NK-92 (cell line): ENCODE results near the gene CTNNA1.
"Not testable (repeated sequence)": the region's sequence is repeated elsewhere in the genome, so short reads cannot be mapped to it uniquely, and the experiment has no call there.

Source experiments
- DNase-seq: peaks from one replicate; lab custom pipeline; 2025; ENCODE audit not compliant: unreplicated experiment; lab: John Stamatoyannopoulos, UW

Gene CTNNA1, protein sequence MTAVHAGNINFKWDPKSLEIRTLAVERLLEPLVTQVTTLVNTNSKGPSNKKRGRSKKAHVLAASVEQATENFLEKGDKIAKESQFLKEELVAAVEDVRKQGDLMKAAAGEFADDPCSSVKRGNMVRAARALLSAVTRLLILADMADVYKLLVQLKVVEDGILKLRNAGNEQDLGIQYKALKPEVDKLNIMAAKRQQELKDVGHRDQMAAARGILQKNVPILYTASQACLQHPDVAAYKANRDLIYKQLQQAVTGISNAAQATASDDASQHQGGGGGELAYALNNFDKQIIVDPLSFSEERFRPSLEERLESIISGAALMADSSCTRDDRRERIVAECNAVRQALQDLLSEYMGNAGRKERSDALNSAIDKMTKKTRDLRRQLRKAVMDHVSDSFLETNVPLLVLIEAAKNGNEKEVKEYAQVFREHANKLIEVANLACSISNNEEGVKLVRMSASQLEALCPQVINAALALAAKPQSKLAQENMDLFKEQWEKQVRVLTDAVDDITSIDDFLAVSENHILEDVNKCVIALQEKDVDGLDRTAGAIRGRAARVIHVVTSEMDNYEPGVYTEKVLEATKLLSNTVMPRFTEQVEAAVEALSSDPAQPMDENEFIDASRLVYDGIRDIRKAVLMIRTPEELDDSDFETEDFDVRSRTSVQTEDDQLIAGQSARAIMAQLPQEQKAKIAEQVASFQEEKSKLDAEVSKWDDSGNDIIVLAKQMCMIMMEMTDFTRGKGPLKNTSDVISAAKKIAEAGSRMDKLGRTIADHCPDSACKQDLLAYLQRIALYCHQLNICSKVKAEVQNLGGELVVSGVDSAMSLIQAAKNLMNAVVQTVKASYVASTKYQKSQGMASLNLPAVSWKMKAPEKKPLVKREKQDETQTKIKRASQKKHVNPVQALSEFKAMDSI

DNA sequence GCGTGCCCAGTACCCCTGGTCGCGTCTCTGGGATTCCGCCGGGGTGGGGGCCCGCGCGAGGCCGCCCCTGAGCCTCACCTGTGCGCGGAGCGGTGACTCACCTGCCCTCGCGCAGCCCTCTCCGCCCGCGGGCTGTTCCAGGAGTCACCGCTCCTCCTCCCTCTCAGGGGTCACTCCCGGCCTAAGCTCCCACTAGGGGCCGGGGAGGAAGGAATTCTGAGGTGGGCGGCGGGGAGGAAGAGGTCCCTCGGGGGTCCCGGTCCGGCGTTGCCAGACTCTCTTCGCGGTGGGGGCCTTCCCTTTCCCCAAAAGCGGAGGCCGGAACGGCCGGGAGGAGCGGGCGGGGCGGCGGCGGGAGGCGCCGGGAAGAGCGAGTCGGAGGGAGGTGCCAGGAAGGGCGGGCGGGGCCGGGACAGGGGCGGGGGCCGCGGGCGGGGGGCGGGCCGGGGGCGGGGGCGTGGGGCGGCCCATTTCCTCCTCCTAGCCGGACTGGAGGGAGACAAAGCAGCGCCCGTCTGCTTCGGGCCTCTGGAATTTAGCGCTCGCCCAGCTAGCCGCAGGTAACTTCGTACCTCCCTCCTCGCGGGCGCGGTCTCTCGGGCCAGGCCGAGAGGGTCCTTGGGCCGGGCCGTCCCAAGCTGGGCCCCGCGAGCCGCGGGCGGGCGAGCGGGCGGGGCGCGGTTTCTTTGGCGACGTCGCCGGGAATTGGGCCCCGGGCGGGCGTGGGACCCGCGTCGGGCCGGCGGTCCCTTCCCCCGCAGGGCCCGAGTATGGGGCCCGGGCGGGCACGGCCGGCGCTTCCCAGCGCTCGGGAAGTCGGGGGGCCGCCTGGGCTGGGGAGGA, at the start of gene CTNNA1:
Gene CTNNA1, plus strand, starts transcription at position 475 of the 843 bp plus-strand sequence. CDS start 28,500 bp downstream, outside the sequence.
- no peak for DNase-seq

DNA sequence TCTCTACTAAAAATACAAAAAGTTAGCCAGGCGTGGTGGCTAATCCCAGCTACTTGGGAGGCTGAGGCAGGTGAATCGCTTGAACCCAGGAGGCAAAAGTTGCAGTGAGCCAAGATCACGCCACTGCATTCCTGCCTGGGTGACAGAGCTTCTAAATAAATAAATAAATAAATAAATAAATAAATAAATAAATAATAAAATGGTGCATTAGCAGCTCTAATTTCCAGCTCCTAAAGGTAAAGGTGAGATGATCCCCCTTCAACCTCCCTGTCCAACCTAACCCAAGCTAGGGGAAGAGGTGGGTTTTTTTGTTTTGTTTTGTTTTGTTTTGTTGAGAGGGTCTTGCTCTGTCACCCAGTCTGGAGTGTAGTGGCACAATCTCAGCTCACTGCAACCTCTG, 49.4 kb upstream of the CTNNA1 start:
- not testable (repeated sequence) for DNase-seq

DNA sequence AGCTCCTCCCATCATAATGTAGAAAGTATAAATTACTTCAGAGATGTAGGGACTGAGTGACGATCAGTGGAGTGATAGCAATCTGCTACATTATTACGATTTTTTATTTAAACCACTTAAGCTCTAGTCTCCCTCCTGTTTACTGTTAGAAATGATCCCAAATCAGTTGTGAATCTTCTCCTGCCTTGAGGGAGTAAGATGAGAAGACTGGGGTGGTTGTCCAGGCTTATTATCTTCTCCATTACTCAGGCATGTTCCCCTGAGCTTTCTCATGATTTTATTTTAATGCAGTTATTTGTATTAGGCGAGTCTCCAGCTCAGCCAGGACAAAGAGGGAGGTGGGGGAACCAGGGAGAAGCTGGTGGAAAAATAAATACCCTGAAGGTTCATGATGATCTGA, 48.2 kb upstream of the CTNNA1 start:
- DNase-seq, result no peak

DNA sequence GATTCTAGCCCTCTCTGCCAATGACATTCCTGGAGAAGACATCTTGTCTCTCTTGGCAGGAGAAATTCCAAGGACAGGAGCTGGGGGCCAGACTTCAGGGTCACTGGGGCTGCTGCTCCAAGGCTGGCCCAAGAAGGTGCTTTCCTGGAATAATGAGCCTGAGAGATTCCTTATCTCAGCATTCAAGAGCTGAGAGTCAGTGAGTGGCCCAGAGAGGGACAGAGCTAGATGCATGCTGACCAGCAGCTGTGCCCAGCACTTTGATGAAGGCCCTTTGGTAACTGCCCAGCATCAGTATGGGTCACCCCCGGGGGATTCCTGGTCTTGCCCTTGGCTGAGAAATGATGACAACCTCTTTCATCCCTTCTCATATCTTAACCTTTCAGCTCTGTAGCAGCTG, 47.7 kb upstream of the CTNNA1 start:
- DNase-seq, result no peak

DNA sequence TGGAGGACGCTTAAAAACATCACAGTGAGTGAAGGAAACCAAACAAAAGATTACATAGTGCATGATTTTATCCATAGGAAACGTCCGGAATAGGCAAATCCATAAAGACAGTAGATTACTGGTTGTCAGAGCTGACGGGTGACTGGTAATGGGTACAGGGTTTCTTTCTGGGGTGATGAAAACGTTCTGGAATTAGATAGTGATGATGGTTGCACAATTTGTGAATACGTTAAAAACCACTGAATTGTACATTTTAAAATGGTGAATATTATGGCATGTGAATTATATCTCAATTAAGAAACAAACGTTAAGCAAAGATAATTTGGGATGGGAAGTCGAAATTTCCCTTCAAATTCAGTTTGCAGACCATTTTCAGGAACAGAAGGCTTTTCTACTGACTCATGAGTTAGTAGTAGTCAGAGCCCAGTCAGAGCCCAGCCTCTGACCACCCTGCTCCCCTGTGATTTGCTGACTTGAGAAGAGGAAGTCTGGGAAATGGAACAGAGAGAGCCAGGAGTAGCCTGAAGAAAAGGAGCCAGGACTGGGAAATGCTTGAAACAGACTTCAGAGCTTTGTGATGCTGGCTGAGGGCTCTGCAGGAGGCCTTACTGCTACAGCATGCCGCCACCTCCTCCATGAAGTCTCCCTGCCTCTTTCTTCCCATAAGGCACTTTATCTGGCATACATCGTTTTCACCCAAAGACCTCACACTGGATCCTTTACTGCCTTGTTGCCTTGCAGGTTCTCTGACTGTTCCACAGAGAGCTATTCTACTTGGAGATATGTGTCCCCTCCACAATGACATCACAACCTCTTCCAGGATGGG, 46.4 kb upstream of the CTNNA1 start:
- DNase-seq, result no peak

DNA sequence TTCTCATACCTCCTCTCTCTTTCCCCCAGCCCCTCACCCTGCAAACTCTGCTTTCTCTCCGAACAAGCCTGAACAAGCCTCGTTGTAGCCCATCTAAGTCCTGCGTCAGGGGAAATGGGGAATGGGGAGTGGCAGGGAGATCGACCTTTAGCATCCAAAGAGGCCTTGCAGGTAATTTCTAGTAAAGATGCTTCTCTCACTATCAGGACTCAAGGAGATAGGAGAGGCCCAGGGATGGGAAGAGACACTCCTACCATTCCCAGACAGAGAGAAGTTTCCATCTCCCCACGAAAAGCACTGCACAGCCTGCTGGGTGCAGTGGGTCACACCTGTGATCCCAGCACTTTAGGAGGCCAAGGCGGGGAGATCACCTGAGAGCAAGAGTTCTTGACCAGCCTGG, 44.4 kb upstream of the CTNNA1 start:
- no peak for DNase-seq

DNA sequence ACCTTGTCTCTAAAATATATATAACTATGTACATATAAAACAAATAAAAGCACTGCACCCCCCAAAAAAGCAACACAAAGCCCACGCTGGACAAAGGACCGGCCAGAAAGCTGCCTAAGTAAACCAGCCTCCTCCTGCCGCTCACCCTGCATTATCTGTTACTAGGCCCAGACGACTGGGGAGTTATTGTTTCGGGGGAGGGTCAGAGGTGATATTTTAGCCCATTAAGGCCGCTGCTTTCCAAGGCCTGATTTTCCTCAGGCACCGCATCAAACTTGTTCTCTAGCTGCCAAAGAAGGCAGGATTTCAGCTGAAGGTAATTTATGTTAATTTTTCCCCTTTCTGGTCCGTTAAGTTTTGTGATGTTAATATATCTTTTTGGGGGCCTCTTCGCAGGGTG, 44.0 kb upstream of the CTNNA1 start:
- no peak for DNase-seq

DNA sequence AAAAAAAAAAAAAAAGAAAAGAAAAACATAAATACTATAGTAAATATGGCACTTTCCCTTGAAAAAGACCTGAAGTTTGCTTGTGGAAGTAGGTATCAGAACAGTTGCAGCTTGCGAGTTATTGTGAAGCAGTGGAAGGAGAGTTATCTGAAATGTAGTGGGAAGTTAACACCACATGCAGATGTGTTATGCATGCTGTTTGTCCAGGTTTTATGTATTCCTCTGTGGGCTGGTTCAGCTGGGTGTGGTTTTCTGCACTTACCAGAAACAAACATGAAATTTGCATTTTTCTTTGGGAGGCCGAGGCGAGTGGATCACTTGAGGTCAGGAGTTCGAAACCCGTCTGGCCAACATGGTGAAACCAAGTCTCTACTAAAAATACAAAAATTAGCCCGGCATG, 42.1 kb upstream of the CTNNA1 start:
- no peak for DNase-seq

DNA sequence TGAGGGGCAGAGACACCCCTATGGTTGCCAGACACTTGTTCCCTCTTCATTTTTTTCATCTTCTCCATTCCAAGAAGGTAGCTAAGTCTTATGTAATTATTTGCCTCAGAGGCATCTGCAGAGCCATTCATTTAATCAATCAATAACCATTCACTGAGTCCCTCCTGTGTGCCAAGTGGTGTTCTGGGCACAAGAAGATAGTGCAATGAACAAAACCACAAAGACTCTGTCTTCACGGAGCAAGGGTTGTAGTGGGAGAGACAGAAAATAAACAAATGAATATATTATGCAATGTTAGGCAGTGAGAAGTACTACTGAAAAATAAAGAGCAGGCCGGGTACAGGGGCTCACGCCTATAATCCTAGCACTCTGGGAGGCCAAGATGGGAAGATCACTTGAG, 41.4 kb upstream of the CTNNA1 start:
- no peak for DNase-seq

DNA sequence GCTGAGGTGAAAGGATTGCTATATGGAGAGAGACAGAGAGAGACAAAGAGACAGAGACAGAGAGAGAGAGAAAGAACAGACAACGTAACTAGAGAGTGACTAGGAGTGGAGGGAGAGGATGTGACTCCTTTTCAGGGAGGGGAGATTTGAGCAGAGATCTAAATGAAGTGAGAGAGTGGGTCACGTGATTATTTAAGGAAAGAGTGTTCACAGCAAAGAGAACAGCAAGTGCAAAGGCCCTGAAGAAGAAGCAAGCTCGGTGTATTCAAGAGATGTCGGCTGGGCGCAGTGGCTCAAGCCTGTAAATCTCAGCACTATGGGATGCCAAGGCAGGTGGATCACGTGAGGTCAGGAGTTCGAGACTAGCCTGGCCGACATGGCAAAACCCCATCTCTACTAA, 40.9 kb upstream of the CTNNA1 start:
- DNase-seq, result no peak

DNA sequence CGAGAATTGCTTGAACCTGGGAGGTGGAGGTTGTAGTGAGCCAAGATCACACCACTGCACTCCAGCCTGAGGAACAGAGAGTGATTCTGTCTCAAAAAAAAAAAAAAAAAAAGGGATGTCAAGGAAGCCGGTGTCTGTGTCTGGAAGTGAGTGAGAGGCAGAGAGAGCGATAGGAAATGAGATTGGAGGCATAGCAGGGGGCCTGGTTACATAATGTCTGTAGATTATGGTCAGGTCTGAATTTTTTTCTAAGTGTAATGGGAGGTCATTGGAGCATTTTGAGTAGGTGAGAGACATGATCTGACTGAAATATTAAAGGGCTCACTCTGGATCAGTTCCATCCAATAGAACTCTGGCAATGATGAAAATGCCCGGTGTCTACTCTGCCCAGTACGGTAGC, 40.4 kb upstream of the CTNNA1 start:
- no peak for DNase-seq

DNA sequence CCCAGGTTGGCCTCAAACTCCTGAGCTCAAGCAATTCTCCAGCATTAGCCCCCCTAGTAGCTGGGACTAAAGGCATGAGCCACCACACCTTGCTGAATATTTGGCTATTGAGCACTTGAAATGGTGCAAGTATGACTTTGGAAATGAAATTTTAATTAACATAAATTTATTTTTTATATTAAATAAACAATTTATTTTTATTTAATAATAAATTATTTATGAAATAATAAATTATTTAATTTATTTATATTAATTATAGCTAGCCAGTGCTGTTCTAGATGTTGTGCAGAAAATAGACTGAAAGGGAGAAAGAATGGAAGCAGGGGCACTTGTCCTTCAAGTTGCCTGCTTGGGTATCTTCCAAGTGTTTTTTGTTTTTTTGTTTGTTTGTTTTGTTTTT, 40.0 kb upstream of the CTNNA1 start:
- no peak for DNase-seq

DNA sequence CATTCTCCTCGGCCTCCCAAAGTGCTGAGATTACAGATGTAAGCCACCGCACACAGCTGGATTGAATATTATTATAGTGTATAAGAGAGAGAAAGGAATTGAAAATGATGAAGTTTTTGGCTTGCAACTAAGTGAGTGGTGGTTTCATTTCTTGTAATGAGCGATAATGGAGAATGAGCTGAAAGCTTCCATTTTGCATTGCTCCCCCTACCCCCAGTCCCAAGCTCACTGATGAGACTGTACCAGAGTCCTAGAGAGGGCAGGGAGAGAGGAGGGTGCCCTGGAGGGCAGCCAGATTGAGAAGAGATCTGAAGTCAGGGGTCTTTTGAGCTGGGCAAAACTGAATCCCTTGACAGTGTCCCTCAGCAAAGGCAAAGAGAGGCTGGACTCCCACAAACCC, 38.5 kb upstream of the CTNNA1 start:
- DNase-seq, result no peak

DNA sequence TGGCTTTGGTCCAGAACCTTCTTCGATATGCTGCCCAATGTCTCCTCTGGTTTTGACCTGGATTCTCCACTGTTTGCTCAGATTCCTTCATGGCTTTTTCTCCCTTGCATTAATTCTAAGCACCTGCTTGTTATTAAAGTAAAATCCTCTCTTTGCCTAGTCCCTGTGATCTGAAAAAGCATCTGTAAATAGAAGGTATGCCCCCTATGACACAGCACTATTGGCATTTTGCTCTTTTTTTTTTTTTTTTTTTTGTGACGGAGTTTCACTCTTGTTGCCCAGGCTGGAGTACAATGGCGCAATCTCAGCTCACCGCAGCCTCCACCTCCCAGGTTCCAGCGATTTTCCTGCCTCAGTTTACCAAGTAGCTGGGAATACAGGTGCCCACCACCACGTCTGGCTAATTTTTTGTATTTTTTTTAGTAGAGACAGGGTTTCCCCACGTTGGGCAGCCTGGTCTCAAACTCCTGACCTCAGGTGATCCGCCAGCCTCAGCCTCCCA, 37.2 kb upstream of the CTNNA1 start:
- DNase-seq, result not testable (repeated sequence)

DNA sequence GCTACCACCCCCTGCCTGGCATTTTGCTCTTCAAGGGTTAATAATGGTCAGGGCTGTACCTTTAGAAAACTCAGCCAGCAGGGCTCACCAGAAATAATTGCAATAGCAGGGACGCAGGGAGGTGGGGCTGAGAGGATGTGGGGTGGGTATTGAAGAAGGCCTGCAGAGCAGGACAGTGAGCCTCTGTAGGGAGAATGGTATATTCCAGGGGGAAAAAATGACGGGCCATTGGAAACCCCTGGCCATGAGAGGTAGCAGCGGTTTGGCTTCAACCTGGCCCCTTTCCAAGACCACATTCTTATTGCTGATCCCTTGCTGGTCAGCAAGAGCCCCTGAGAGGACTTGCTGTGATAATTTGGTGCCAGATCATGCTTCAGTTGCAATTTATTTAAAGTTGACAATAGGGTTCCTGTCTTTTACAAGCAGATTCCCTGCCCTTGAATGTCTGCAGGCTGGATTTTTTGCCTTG, 36.7 kb upstream of the CTNNA1 start:
- DNase-seq, result no peak

DNA sequence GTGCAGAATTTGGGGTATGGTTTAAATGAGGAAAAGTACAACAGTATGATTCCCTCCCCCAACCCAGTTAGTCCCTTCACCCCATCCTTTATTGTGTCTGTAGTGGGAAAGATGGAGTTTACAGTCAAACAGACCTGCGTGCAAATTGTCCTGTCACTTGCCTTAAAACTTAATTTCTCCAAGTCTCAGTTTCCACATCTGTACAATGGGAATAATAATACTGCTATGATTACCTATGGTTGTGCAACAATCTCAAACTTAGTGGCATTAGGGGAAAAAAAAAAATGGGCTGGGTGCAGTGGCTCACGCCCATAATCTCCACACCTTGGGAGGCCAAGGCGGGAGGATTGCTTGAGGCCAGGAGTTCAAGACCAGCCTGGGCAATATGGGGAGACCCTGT, 35.8 kb upstream of the CTNNA1 start:
- no peak for DNase-seq

DNA sequence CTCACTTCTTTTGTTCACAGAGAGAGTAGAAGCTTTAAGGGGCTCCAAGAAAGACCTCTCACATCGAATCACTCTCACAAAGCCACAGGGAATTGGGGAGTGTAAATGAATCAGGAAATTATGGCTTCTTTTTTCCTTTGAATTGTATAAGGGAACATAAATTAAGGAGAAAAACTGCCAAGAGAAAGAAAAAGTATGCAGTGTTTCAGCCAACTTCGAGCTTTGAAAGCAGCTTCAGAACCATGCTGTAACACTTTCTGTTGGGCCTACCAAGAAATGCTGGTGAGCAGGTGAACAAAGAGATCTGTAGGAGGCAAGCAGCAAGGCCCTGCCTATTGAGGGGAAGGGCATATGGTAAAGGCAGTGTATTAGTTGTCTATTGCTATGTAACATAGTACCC, 33.4 kb upstream of the CTNNA1 start:
- no peak for DNase-seq

DNA sequence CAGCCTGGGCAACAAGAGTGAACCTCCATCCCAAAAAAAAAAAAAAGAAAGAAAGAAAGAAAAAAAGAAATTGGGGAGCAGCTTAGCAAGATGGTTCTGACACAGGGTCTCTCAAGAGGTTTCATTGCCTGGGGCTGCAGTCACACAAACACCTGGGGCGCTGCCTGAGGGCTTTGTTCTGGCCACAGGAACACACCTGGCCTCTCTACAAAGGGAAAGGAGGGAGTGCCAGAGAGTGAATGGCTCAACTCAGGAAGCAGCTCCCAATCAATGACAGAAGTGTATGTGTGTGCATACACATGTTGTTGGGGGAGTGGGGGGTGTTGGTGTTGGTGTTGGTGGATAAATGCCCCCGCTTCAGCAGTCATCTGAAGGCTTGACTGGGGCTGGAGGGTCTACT, 32.4 kb upstream of the CTNNA1 start:
- no peak for DNase-seq

DNA sequence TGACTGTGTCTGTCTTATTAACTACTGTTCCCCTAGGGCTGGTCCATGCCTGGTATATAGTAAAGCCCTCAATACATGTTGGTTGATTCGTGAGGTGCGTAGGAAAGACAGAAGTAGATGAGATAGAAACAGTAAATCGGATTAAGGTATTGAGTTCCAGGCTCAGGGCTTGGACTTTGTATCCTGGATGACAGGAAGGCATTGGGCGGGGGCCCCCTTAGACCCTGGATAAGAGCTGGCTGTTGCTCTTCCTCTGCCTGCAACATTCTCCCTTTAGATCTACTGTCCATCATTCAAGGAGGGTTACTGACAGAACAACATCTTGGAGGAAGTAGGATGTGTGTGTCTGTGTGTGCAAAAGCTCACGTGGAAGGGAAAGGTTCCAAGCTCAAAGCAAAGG, 31.2 kb upstream of the CTNNA1 start:
- DNase-seq, result no peak

DNA sequence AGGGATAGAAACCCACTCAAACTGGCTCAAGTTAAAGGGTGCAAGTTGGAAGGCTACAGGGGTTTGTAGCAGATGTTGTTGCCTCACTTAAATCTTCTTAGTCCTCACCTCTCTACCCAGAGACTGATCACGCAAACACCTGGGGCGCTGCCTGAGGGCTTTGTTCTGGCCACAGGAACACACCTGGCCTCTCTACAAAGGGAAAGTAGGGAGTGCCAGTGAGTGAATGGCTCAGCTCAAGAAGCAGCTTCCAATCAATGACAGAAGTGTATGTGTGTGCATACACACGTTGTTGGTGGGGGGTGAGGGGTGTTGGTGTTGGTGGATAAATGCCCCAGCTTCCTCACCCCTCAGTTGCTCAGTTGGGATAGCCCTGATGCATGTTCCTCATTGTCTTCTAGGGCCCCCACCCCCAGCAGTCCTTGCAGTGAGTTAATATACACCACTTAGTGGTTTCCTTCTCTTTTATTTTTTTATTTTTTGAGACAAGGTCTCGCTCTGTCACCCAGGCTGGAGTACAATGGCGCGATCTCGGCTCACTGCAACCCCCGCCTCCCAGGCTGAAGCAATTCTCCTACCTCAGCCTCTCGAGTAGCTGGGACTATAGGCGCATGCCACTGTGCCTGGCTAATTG, 30.6 kb upstream of the CTNNA1 start:
- DNase-seq, result no peak
